B cell (primary cell): Measurements from ENCODE around the gene MED8. TPM values are rescaled to one million over a fixed set of nuclear protein-coding genes. Genes with fewer than 3 reads are reported as not detected.

ENCODE experiments used
- ATAC-seq: fragments of 200-7000 bp; cut with Tn5 transposase; one replicate; pipeline ENCODE4 v1.10.0; 2021; ENCODE audit warnings: low read depth, mild to moderate bottlenecking, moderate number of reproducible peaks, moderate library complexity
- CTCF ChIA-PET: fragments of 350-600 bp; sonication (Branson Sonifier 250); formaldehyde crosslinking; loops from one replicate; lab custom pipeline; 2021; ENCODE audit warnings: antibody characterized with exemption, inconsistent platforms; lab: Charles Lee
- POLR2A ChIA-PET: fragments of 350-600 bp; sonication (Branson Sonifier 250); formaldehyde crosslinking; loops from one replicate; lab custom pipeline; 2021; ENCODE audit warnings: antibody characterized with exemption; lab: Charles Lee
- DNase-seq: peaks from one replicate; pipeline ENCODE4 v3.0.0; 2013
- H2AFZ ChIP-seq: 2 replicates; pipeline ENCODE4 v1.6.1; 2012; ENCODE audit warnings: mild to moderate bottlenecking, low read depth, low read length; ENCODE audit not compliant: insufficient read depth, poor library complexity, severe bottlenecking
- H3K27ac ChIP-seq, 2 donors: 1 replicate in 1 of 2; 2 replicates in 1 of 2; pipeline ENCODE4 v1.5.1; 2012 to 2013; ENCODE audit warnings: low read length in 2 of 2, mild to moderate bottlenecking in 2 of 2, moderate library complexity in 1 of 2
- H3K27me3 ChIP-seq, 4 experiments: fragments of 200-600 bp in 1 of 4; sonication (generic) in 1 of 4; replicated peaks in 1 of 4; 1 replicate in 2 of 4; 2 replicates in 2 of 4; pipeline versions ENCODE4 v1.6.1 to v1.7.0; 2013 to 2016; ENCODE audit warnings: low read length in 3 of 4, mild to moderate bottlenecking in 2 of 4, mixed read lengths in 1 of 4, moderate library complexity in 1 of 4; ENCODE audit not compliant: insufficient read depth in 4 of 4, control insufficient read depth in 3 of 4; ENCODE audit errors: control extremely low read depth in 1 of 4
- H3K36me3 ChIP-seq, 2 experiments: replicated peaks in 1 of 2; 1 replicate in 1 of 2; 2 replicates in 1 of 2; pipeline versions ENCODE4 v1.6.1 to v1.7.1; 2013; ENCODE audit warnings: low read length in 1 of 2; ENCODE audit not compliant: insufficient read depth in 2 of 2, control insufficient read depth in 1 of 2; ENCODE audit errors: control extremely low read depth in 1 of 2, extremely low read depth in 1 of 2
- H3K4me1 ChIP-seq, 2 donors: fragments of 200-600 bp in 1 of 2; sonication (generic) in 1 of 2; 1 replicate in 1 of 2; 2 replicates in 1 of 2; pipeline versions ENCODE4 v1.5.1 to v1.6.1; 2013 to 2017; ENCODE audit warnings: low read length in 2 of 2; ENCODE audit not compliant: control insufficient read depth in 2 of 2, insufficient read depth in 2 of 2
- H3K4me2 ChIP-seq: replicated peaks from 2 replicates; pipeline ENCODE3; 2012; ENCODE audit warnings: mild to moderate bottlenecking, low read depth, low read length; ENCODE audit not compliant: poor library complexity, severe bottlenecking
- H3K4me3 ChIP-seq, 5 experiments: fragments of 200-600 bp in 1 of 5; sonication (generic) in 1 of 5; 1 replicate in 3 of 5; 2 replicates in 2 of 5; pipeline versions ENCODE4 v1.5.1 to v1.7.0; 2011 to 2016; ENCODE audit warnings: low read length in 4 of 5, mild to moderate bottlenecking in 4 of 5, low read depth in 2 of 5, control low read depth in 1 of 5, moderate library complexity in 1 of 5; ENCODE audit not compliant: insufficient read depth in 1 of 5; ENCODE audit errors: control extremely low read depth in 1 of 5, extremely low read depth in 1 of 5
- H3K79me2 ChIP-seq: fragments of 200-600 bp; sonication (generic); one replicate; pipeline ENCODE4 v1.6.0; 2016; ENCODE audit warnings: low read length; ENCODE audit not compliant: control insufficient read depth, insufficient read depth
- H3K9ac ChIP-seq: fragments of 200-600 bp; sonication (generic); 2 replicates; pipeline ENCODE4 v1.6.1; 2017; ENCODE audit warnings: mild to moderate bottlenecking, low read length, moderate library complexity
- H3K9me3 ChIP-seq, 3 donors: one replicate each; pipeline versions ENCODE4 v1.6.1 to v1.7.1; 2013; ENCODE audit warnings: low read length in 2 of 3; ENCODE audit not compliant: control insufficient read depth in 2 of 3, insufficient read depth in 1 of 3; ENCODE audit errors: control extremely low read depth in 1 of 3
- H4K20me1 ChIP-seq: 2 replicates; pipeline ENCODE4 v1.6.0; 2012; ENCODE audit warnings: mild to moderate bottlenecking, low read length; ENCODE audit not compliant: insufficient read depth, control insufficient read depth, poor library complexity, severe bottlenecking
- H3K27ac Mint-ChIP-seq: one replicate; pipeline ENCODE4 v1.8.0; 2021; ENCODE audit warnings: mixed read lengths
- H3K27me3 Mint-ChIP-seq: one replicate; pipeline ENCODE4 v1.8.0; 2021; ENCODE audit warnings: mixed read lengths
- H3K4me1 Mint-ChIP-seq: one replicate; pipeline ENCODE4 v1.8.0; 2021; ENCODE audit warnings: mixed read lengths
- H3K4me3 Mint-ChIP-seq: one replicate; pipeline ENCODE4 v1.8.0; 2021; ENCODE audit warnings: mixed read lengths
- H3K9me3 Mint-ChIP-seq: one replicate; pipeline ENCODE4 v1.8.0; 2022; ENCODE audit warnings: mixed read lengths; ENCODE audit not compliant: insufficient read depth
- CTCF ChIP-seq: fragments of 200-600 bp; IDR thresholded peaks from one replicate; pipeline ENCODE4 v1.8.0; 2022; ENCODE audit warnings: antibody characterized with exemption, mild to moderate bottlenecking
- EZH2 ChIP-seq: IDR thresholded peaks from 2 replicates; pipeline ENCODE4 v1.6.1; 2012; ENCODE audit warnings: borderline replicate concordance, low read depth, mild to moderate bottlenecking, moderate library complexity, low read length; ENCODE audit not compliant: insufficient read depth, poor library complexity, severe bottlenecking
- WGBS: methylation state at CpG from one replicate; pipeline ENCODE4 v1.1.5; 2013; ENCODE audit warnings: missing lambda C conversion rate; ENCODE audit not compliant: insufficient coverage; 5-methylcytosine and 5-hydroxymethylcytosine counted together
- intact Hi-C: fragments of 100-400 bp; cut with micrococcal nuclease; formaldehyde crosslinking; loops from one replicate; pipeline ENCODE4 v1.10.0; 2022
- polyA plus RNA-seq: library from polyadenylated mRNA; depleted of rRNA; stranded (reverse); fragments of >200 nt; gene quantifications from 2 replicates; pipeline ENCODE4 v1.2.3, GENCODE V29; 2012
- total RNA-seq, 2 donors: library from RNA; stranded (reverse); fragments of 120-200 nt in 1 of 2; gene quantifications; 1 replicate in 1 of 2; 2 replicates in 1 of 2; pipeline versions ENCODE4 v1.2.3 to v1.2.4, GENCODE V29; 2013 to 2022

Gene MED8
- total and polyA plus RNA-seq, 2 donors (not counting 1 experiment from before 2014, with no cell fraction given): 12.0 to 30.0 TPM

GRCh38 chr1:43363283-43363934 lies 26.2 kb downstream of the MED8 start:
- H3K4me1 Mint-ChIP-seq: peaks cover 36% of the 10 kb centered on the region
- Histone ChIP-seq H3K9me3 (no peaks in the 10 kb centered on the region), H3K9ac (no peak overlapping the region), H3K4me1 (peaks cover 16 to 26% of the 10 kb centered on the region in 2 donors), H2AFZ (no peak overlapping the region), H3K36me3 (peaks cover 0 to 38% of the 10 kb centered on the region in 2 experiments), H4K20me1 (peaks cover 23% of the 10 kb centered on the region), H3K4me2 (no peak overlapping the region), H3K27me3 (no peaks in the 10 kb centered on the region), H3K79me2 (peaks cover 31% of the 10 kb centered on the region), H3K4me3 (no peak overlapping the region), H3K27ac (peak overlapping the region in 1 of 2 donors; percentile 23)
- TF ChIP-seq CTCF: no peak
- TF ChIP-seq EZH2: no peak
- ATAC-seq (no peak), DNase-seq (no peak)
- H3K4me3 Mint-ChIP-seq: no peak overlapping the region
- no peaks in the 10 kb centered on the region for H3K27me3 Mint-ChIP-seq
- POLR2A ChIA-PET: interaction anchor here (0.6 to 0.7 kb wide), 2 partner anchors 10 to 47 kb away, joined by 4 read pairs; no protein-coding TSS in a partner anchor
- 93% methylated on average over 6 of the region's 9 CpGs for whole genome bisulfite sequencing
- H3K9me3 Mint-ChIP-seq: no peaks in the 10 kb centered on the region
- intact Hi-C loops: loop anchor here (10.0 kb wide), 1 partner anchor 409 kb away; the partner anchor contains the start of gene SLC2A1
- CTCF ChIA-PET: interaction anchor here (1.5 kb wide), 1 partner anchor 136 kb away, joined by 4 read pairs; no protein-coding TSS in a partner anchor
- no peak overlapping the region for H3K27ac Mint-ChIP-seq

- Mint-ChIP-seq H3K4me3 (peak overlapping the region; percentile 49), H3K9me3 (no peaks in the 10 kb centered on the region), H3K27me3 (no peaks in the 10 kb centered on the region), H3K4me1 (peaks cover 25% of the 10 kb centered on the region), H3K27ac (no peak overlapping the region)
- Histone ChIP-seq H3K9ac (no peak overlapping the region), H3K27me3 (no peaks in the 10 kb centered on the region), H3K79me2 (peaks cover 14% of the 10 kb centered on the region), H4K20me1 (peaks cover 8% of the 10 kb centered on the region), H3K4me3 (no peak overlapping the region), H3K4me2 (no peak overlapping the region), H3K4me1 (peaks cover 9 to 18% of the 10 kb centered on the region in 2 donors), H3K9me3 (no peaks in the 10 kb centered on the region), H2AFZ (no peak overlapping the region), H3K36me3 (peaks cover 0 to 36% of the 10 kb centered on the region in 2 experiments), H3K27ac (no peak overlapping the region)
- DNase-seq (no peak), ATAC-seq (no peak)
- no peak for TF ChIP-seq EZH2
- TF ChIP-seq CTCF: no peak
- ChIA-PET CTCF (interaction anchor here (0.7 to 1.0 kb wide), 2 partner anchors 54 to 133 kb away, joined by 3 read pairs; no protein-coding TSS in a partner anchor), POLR2A (no interaction called here)
- 83% methylated on average over 1 of the region's 4 CpGs for WGBS
- intact Hi-C loops: loop anchor here (10.0 kb wide), 1 partner anchor 406 kb away; the partner anchor contains the start of gene SLC2A1
Observed at GRCh38 chr1:43360616-43361015, 29.0 kb downstream of the MED8 start.
